ENCODE measurements around the gene SEPTIN7.
A peak's percentile ranks its signal among the peaks of the same experiment; 100 is the strongest.

The SEPTIN7 gene

DNA sequence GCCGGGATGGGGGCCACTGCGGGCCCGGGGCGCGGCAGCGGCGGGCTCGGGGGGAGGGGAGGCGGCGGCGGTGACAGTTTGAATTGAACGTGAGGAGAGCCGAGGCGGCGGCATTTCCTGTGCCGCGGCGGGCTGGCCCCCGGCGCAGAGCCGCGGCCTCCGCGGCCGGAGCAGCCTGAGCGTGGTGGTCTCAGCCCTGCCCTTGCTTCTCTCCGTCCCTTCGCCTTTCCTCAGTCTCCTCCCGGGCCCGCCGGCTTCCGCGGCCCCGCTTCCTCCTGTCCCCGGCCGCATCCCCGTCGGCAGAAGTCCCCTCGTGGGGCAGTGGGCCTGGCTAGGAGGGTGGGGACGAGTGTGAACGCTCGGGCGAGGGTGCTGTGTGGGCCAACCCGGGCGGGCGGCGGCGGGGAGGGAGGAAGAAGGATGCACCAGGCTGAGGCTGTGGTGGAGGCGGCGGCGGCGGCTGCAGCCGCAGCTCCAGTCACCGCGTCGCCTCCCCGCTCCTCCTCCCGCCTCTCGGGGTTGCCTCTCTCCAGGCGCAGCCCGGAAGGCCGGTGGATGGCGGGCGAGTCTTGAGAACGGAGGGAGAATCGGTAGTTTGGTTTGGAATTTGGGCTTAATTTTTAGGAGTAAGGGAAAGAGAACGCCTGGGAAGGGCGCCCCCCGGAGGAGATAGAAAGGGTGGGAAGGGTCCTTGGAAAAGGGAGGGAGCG, 690 bp downstream of the SEPTIN7 start:
- Mint-ChIP-seq H3K27me3 (no peaks in the 10 kb centered on the region), H3K36me3 (ENCODE audit: low read depth) (peaks cover 20% of the 10 kb centered on the region), H3K9me3 (no peaks in the 10 kb centered on the region), H3K4me1 (ENCODE audit: low read depth) (peaks cover 54% of the 10 kb centered on the region), H3K4me3 (peak overlapping the region; percentile 98), H3K27ac (peak overlapping the region; percentile 86)
- intact Hi-C loops (cut with micrococcal nuclease) = loop anchor here (10.0 kb wide), 1 partner anchor 83 kb away; no protein-coding TSS in a partner anchor

DNA sequence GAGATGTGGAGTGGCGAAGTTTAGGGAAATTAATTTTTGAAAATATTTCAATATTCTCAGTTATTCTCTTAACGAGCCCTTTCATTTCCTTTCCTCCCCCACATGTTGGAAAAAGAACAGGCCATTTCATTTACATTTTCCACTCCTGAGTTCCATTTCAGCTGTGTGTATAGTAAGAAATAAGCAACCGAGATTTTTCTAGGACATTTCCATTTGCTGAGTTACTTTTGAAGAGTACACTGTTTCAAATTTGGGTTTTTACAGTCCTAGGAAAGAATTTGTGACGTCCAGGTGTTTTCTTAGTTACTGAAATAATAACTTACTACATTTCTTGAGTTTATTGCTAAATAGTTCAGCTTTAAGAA, 1.2 kb downstream of the SEPTIN7 start:
- Mint-ChIP-seq H3K4me3 (peak overlapping the region; percentile 98), H3K27me3 (no peaks in the 10 kb centered on the region), H3K4me1 (ENCODE audit: low read depth) (peaks cover 54% of the 10 kb centered on the region), H3K27ac (peak overlapping the region; percentile 86), H3K9me3 (no peaks in the 10 kb centered on the region), H3K36me3 (ENCODE audit: low read depth) (peaks cover 20% of the 10 kb centered on the region)
- intact Hi-C loops (cut with micrococcal nuclease) = loop anchor here (10.0 kb wide), 1 partner anchor 83 kb away; no protein-coding TSS in a partner anchor

DNA sequence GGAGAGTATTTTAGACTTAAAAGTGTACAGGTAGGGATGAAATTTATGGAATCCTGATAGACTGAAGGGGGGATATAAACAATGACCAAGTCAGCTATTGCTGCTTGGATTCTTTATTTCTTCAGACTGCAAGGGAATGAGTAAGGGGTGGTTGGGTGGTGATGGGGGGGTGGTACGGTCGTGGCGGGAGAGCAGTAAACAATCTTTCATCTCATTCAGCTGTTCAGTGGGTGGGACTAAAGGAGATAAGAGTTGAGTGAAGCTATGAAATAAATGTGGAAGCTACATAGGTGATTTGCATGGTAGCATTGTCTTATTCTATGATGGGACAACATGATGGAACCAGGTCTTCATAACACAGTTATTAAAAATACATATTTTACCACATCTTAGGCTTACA, 1.8 kb downstream of the SEPTIN7 start:
- Mint-ChIP-seq H3K4me3 (peak overlapping the region; percentile 98), H3K27me3 (no peaks in the 10 kb centered on the region), H3K4me1 (ENCODE audit: low read depth) (peaks cover 48% of the 10 kb centered on the region), H3K27ac (peak overlapping the region; percentile 57), H3K36me3 (ENCODE audit: low read depth) (peaks cover 20% of the 10 kb centered on the region), H3K9me3 (no peaks in the 10 kb centered on the region)
- intact Hi-C loops (cut with micrococcal nuclease) = loop anchor here (10.0 kb wide), 1 partner anchor 82 kb away; no protein-coding TSS in a partner anchor

DNA sequence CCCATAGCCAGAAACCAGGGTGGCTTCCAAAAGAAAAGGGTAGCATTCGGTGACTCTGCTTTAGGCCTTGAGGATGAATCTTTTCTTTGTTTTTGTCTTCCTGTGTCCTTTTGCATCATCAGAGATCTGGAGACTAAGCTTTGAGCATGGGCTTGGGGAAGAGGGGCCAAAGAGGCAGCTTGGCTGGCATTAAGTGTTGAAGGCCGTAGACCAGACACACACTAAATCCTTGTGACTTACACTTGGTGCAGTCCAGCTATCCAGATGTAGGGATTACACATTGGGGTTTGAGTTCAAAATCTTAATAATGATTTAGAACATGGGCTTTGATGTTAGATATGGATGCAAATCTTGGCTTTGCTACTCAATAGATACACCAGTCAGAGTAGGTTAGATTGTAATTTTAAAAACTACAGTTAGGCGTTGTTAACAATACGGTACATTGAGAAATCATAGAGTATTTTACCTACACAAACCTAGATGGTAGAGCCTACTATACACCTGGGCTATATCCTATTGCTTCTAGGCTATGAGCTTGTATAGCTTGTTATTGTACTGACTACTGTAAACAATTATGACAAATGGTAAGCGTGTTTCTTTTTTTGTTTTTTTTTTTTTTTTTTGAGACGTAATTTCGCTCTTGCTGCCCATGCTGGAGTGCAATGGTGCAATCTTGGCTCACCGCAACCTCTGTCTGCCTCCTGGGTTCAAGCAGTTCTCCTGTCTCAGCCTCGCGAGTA, 3.5 kb downstream of the SEPTIN7 start:
- intact Hi-C loops (cut with micrococcal nuclease) = loop anchor here (10.0 kb wide), 1 partner anchor 80 kb away; no protein-coding TSS in a partner anchor
- no peaks in the 10 kb centered on the region for H3K27me3 Mint-ChIP-seq
- H3K27ac Mint-ChIP-seq = no peak overlapping the region
- no peak overlapping the region for H3K4me3 Mint-ChIP-seq
- H3K4me1 Mint-ChIP-seq (ENCODE audit: low read depth) = peaks cover 46% of the 10 kb centered on the region
- peaks cover 20% of the 10 kb centered on the region for H3K36me3 Mint-ChIP-seq (ENCODE audit: low read depth)
- H3K9me3 Mint-ChIP-seq = peaks cover 1% of the 10 kb centered on the region

GRCh38 chr7:35805876-35806275, 5.0 kb downstream of the SEPTIN7 start:
- H3K4me3 Mint-ChIP-seq = no peak overlapping the region
- no peak overlapping the region for H3K27ac Mint-ChIP-seq
- H3K36me3 Mint-ChIP-seq (ENCODE audit: low read depth) = peaks cover 34% of the 10 kb centered on the region
- intact Hi-C loops (cut with micrococcal nuclease) = loop anchor here (10.0 kb wide), 1 partner anchor 79 kb away; no protein-coding TSS in a partner anchor
- no peaks in the 10 kb centered on the region for H3K27me3 Mint-ChIP-seq
- peaks cover 9% of the 10 kb centered on the region for H3K9me3 Mint-ChIP-seq
- peaks cover 52% of the 10 kb centered on the region for H3K4me1 Mint-ChIP-seq (ENCODE audit: low read depth)

- peaks cover 12% of the 10 kb centered on the region for H3K9me3 Mint-ChIP-seq
- H3K36me3 Mint-ChIP-seq (ENCODE audit: low read depth) = peaks cover 14% of the 10 kb centered on the region
- H3K4me1 Mint-ChIP-seq (ENCODE audit: low read depth) = peaks cover 50% of the 10 kb centered on the region
- no peak overlapping the region for H3K4me3 Mint-ChIP-seq
- no peak overlapping the region for H3K27ac Mint-ChIP-seq
- no peaks in the 10 kb centered on the region for H3K27me3 Mint-ChIP-seq
- intact Hi-C loops (cut with micrococcal nuclease) = no loop called here
Observed at GRCh38 chr7:35816514-35816913, 15.7 kb downstream of the SEPTIN7 start.

GRCh38 chr7:35817181-35817580, 16.3 kb downstream of the SEPTIN7 start:
- Mint-ChIP-seq H3K4me1 (ENCODE audit: low read depth) (peaks cover 48% of the 10 kb centered on the region), H3K36me3 (ENCODE audit: low read depth) (peaks cover 14% of the 10 kb centered on the region), H3K27me3 (no peaks in the 10 kb centered on the region), H3K27ac (no peak overlapping the region), H3K9me3 (peaks cover 12% of the 10 kb centered on the region), H3K4me3 (no peak overlapping the region)
- intact Hi-C loops (cut with micrococcal nuclease) = no loop called here

DNA sequence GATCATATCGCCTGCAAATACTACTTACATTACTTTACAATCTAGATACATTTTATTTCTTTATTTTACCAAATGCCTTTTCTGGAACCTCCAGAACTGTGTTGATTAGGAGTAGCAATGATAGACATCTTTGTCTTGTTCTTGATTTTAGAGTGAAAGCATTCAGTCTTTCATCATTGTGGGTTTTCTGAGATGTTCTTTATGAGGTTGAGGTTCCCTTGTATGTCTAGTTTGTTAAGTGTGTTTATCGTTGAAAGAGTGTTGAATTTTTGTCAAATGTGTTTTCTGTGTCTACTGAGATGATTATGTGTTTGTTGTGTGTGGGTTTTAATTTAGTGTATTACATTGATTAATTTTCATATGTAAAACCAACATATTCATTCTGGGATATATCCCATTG, 17.1 kb downstream of the SEPTIN7 start:
- Mint-ChIP-seq H3K9me3 (peaks cover 12% of the 10 kb centered on the region), H3K4me1 (ENCODE audit: low read depth) (peaks cover 49% of the 10 kb centered on the region), H3K27me3 (no peaks in the 10 kb centered on the region), H3K27ac (no peak overlapping the region), H3K36me3 (ENCODE audit: low read depth) (peaks cover 14% of the 10 kb centered on the region), H3K4me3 (no peak overlapping the region)
- intact Hi-C loops (cut with micrococcal nuclease) = no loop called here

DNA sequence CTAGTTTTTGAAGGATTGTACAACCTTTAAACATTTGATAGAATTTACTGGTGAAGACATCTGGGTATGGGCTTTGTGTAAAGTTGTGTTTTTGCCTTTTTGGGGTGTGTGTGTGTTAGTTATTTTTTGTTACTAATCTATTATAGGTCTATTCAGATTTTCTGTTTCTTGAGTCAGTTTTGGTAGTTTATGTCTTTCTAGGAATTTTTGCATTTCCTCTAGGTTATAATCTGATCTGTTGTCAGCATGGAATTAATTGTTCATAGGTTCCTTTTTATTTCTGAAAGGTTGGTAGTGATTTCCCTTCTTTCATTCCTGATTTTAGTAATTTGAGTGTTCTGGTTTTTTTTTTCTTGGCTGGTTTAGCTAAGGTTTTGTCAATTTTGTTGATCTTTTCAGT, 17.7 kb downstream of the SEPTIN7 start:
- peak overlapping the region; percentile 52 for H3K27ac Mint-ChIP-seq
- H3K9me3 Mint-ChIP-seq = peaks cover 12% of the 10 kb centered on the region
- H3K27me3 Mint-ChIP-seq = no peaks in the 10 kb centered on the region
- intact Hi-C loops (cut with micrococcal nuclease) = no loop called here
- H3K36me3 Mint-ChIP-seq (ENCODE audit: low read depth) = peaks cover 14% of the 10 kb centered on the region
- H3K4me1 Mint-ChIP-seq (ENCODE audit: low read depth) = peaks cover 45% of the 10 kb centered on the region
- H3K4me3 Mint-ChIP-seq = no peak overlapping the region

GRCh38 chr7:35819310-35819709, 18.5 kb downstream of the SEPTIN7 start:
- H3K27ac Mint-ChIP-seq = peak overlapping the region; percentile 52
- H3K4me1 Mint-ChIP-seq (ENCODE audit: low read depth) = peaks cover 44% of the 10 kb centered on the region
- no peaks in the 10 kb centered on the region for H3K27me3 Mint-ChIP-seq
- peaks cover 14% of the 10 kb centered on the region for H3K36me3 Mint-ChIP-seq (ENCODE audit: low read depth)
- intact Hi-C loops (cut with micrococcal nuclease) = no loop called here
- no peak overlapping the region for H3K4me3 Mint-ChIP-seq
- peaks cover 12% of the 10 kb centered on the region for H3K9me3 Mint-ChIP-seq

DNA sequence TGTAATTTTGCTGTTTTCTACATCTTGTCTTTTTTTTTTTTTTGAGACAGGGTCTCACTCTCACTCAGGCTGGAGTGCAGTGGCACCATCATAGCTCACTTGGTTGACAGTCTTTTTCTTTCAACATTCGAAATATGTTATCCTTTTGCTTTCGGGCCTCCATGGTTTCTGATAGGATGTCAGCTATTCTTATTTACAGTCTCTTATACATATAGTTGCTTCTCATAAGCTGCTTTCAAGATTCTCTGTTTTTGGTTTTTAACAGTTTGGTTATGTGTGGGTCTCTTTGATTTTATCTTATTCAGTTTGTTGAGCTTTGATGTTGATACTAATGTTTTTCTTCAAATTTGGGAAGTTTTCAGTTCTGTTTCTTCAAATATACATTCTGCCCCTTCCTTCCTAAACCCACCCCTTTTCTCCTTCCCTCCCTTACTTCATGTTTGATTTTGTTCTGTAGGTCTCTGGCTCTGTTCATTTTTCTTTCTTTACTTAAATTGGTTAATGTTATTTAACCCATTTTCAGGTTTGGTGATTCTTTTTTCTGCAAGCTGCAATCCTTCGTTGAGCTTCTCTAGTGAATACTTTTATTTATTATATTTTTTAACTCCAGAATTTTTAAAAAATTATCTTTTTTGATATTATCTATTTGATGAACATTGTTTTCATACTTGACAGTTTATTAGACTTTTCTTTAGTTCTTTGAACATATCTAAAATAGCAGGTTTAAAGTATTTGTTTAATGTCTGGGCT, 19.3 kb downstream of the SEPTIN7 start:
- Mint-ChIP-seq H3K4me1 (ENCODE audit: low read depth) (peaks cover 44% of the 10 kb centered on the region), H3K27me3 (no peaks in the 10 kb centered on the region), H3K27ac (no peak overlapping the region), H3K36me3 (ENCODE audit: low read depth) (peaks cover 7% of the 10 kb centered on the region), H3K4me3 (no peak overlapping the region), H3K9me3 (peaks cover 12% of the 10 kb centered on the region)
- intact Hi-C loops (cut with micrococcal nuclease) = no loop called here

DNA sequence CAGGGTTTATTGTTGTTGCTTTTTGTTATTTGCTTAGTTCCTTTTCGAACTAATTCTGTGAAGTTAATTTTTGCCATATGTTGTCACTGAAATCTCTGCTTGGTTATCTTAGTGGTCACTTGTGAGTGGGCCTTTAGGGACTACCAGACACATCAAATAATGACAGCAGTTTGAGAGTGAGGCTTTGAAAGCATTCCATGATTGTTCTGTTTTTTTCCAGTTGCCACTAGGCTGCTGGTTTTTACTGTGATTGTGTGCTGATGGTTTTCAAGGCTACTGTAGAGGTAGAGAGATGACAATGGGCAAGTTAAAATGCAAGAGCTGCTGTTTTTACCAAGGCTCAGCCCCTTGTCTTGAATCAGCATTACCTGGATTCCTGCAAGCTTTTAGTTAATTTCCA, 20.0 kb downstream of the SEPTIN7 start:
- Mint-ChIP-seq H3K27ac (no peak overlapping the region), H3K27me3 (no peaks in the 10 kb centered on the region), H3K4me3 (no peak overlapping the region), H3K36me3 (ENCODE audit: low read depth) (peaks cover 6% of the 10 kb centered on the region), H3K9me3 (peaks cover 12% of the 10 kb centered on the region), H3K4me1 (ENCODE audit: low read depth) (peaks cover 44% of the 10 kb centered on the region)
- intact Hi-C loops (cut with micrococcal nuclease) = no loop called here

GRCh38 chr7:35823440-35823839, 22.6 kb downstream of the SEPTIN7 start:
- H3K27ac Mint-ChIP-seq = no peak overlapping the region
- H3K27me3 Mint-ChIP-seq = no peaks in the 10 kb centered on the region
- H3K9me3 Mint-ChIP-seq = peaks cover 12% of the 10 kb centered on the region
- H3K4me3 Mint-ChIP-seq = no peak overlapping the region
- H3K4me1 Mint-ChIP-seq (ENCODE audit: low read depth) = peaks cover 32% of the 10 kb centered on the region
- intact Hi-C loops (cut with micrococcal nuclease) = no loop called here
- H3K36me3 Mint-ChIP-seq (ENCODE audit: low read depth) = peaks cover 8% of the 10 kb centered on the region

- H3K4me3 Mint-ChIP-seq = no peak overlapping the region
- no peaks in the 10 kb centered on the region for H3K9me3 Mint-ChIP-seq
- intact Hi-C loops (cut with micrococcal nuclease) = no loop called here
- no peak overlapping the region for H3K27ac Mint-ChIP-seq
- H3K4me1 Mint-ChIP-seq (ENCODE audit: low read depth) = peaks cover 33% of the 10 kb centered on the region
- H3K36me3 Mint-ChIP-seq (ENCODE audit: low read depth) = peaks cover 16% of the 10 kb centered on the region
- no peaks in the 10 kb centered on the region for H3K27me3 Mint-ChIP-seq
Observed at GRCh38 chr7:35825974-35826373, 25.1 kb downstream of the SEPTIN7 start.
